HG03103 (cell line): Measurements from ENCODE around the gene CTAGE1.
"Not testable (repeated sequence)": the region's sequence is repeated elsewhere in the genome, so short reads cannot be mapped to it uniquely, and the experiment has no call there.

Experiments
- ATAC-seq: cut with Tn5 transposase; IDR thresholded peaks from one replicate; pipeline ENCODE4 v1.9.1; 2021; ENCODE audit warnings: low read depth; ENCODE audit not compliant: unreplicated experiment

Gene CTAGE1

GRCh38 chr18:22417496-22418188 is at the start of gene CTAGE1:
Gene CTAGE1 (minus strand): TSS chr18:22417915. CDS start chr18:22417811, 104 bp downstream.
- ATAC-seq = no peak

DNA sequence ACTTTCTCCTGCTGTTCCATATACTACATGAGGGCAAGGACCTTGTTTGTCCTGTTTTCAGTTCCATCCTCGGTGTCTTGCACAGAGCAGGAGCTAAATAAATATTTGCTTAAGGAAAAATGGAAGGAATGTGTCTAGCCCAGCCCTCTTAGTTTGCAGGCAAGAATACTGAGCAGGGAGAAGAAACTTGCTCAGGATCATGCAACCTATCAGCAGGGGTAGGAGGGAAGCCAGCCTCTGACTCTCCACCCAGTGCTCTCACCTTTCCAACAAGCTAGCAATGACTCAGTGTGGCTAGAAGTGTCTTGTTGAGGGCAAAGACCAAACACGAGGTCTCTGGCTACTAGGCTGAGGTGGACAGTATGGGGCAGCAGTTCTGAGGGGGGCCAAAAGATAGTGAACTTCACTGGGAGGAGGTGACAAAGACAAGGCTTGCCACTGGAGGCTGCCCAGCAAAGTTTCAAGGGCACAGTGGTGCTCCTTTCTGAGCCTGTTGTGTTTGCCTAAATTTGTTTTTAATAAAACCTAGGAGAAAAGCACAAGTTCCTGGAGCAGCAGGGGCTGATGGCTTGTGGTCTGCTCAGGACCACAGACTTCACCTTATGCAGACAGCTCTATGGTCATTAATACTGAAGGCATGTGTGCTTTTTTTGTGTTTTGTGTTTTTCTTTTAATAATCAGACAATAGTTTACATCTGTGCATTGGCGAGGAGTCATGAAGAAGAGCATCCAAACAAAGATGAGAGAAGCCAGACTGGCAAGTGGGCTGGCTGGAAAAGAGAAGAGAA is 49.1 kb upstream of the CTAGE1 start:
- ATAC-seq = no peak

DNA sequence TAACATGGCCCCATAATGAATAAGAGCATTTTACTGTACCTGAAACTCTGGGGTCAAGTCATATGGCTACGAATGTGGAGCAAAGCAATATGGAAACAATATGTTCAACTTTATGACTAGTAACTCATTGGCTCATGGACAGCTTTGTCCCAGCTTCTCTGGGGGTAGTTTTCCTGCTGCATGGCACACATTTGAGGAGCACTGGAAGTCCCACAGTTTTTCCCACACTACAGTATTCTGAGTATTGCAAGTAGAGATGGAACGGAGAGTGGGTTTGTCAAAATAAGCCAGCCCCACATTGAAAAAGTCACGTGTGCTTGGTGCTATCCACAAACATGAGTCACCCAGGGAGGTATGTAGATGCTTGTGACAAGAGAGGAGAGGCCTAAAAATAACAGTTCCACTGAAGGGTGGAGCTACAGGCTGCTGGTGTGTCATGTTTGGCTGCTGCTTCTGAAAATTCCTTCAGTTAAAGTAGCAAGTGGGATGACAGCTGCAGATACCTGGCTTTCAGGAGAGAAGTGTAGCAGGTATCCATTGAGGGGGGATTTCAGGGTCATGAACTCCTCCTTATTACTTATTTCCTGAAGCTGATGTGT is 48.2 kb upstream of the CTAGE1 start:
- ATAC-seq = no peak

DNA sequence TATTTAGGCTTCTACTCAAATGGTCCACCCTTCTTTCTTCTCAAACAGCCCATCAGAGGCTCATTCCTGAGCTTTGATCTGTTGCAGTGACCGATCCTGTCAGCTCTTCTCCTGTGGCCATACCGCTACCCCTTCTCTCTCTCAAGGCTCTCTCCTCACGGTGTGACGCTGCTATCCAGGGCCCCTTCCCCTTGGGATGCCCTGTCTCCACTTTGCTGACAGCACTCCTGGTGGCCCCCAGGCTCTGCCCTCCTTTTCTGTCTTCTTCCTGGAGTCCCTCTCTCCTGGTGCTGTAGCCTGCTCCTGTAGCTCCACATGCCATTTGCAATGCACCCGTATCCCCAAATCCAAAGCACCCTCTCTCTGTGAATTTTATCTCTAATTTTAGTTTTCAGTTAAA is 45.4 kb upstream of the CTAGE1 start:
- no peak for ATAC-seq

- ATAC-seq = no peak
These were observed 41.8 kb upstream of the CTAGE1 start for GRCh38 chr18:22459491-22459890.

DNA sequence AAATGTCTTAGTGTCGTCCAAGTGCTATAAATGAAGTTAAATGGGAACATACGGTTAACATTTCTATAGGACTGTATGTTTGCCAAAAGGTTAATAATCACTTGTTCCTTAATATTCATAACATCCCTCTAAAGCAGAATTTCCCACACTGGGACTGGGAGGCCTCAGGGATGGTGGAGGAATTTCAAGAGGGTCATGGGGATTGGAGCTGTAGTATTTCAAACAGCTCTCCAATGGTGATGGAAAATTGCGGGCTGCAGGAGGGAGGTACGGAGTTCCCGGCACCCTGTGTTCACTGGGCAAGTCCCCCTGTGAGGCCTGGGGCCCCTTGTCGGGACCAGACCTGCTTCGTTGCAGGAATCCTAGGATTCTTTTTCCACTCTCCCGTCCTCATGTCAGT is 39.8 kb upstream of the CTAGE1 start:
- ATAC-seq = no peak

GRCh38 chr18:22456547-22456946 is 38.8 kb upstream of the CTAGE1 start:
- no peak for ATAC-seq

DNA sequence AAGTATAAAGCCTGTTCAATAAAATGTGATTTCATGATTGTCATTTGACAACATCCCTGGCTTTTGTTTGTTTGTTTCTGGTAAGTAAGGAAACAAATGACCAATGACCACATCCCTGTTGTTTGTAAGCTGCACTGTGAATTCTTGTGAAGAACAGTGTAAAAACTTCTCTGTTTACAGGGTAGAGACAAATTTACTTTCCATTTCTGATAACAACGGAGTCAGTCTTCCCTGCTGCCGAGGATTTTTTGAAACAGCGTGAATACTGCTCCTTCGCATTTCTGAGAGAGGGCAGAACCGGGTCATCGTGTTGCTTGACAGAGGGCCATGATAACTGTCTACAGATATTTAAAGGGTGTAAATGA is 38.4 kb upstream of the CTAGE1 start:
- no peak for ATAC-seq

DNA sequence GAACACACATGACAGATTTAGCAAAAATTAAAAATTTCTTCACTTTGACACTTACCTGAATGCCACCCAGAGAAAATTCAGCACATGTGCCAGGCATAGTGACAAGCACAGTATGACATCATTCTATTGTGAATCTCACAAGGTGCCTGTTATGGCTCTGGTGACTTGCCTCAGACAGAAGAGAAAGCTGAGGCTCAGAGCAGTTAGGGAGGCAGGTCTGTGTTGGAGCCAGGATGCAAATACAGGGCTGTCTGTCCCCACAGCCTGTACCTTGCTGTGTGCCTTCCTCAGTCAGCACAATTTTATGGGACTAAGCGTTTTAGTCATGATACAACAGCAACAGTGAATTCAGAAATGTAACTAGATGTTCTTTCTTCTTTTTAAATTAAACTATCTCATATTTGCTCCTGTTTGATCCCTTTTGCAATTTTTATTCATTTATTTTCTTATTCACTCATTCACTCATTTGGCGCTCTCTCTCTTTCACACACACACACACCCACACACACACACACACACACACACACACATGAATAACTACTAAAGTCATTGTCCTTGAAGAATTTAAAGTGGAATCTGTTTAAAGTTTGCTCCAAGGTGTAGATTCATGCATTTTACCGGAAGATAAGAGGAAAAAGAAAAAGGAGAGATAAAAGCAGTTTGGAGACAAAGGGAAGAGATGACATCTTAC is 37.9 kb upstream of the CTAGE1 start:
- ATAC-seq = no peak

GRCh38 chr18:22453315-22453714 is 35.6 kb upstream of the CTAGE1 start:
- ATAC-seq = no peak

- ATAC-seq = no peak
These were observed 34.5 kb upstream of the CTAGE1 start for GRCh38 chr18:22452226-22452668.

GRCh38 chr18:22451796-22452195 is 34.1 kb upstream of the CTAGE1 start:
- no peak for ATAC-seq

GRCh38 chr18:22450766-22451165 is 33.1 kb upstream of the CTAGE1 start:
- ATAC-seq = not testable (repeated sequence)

DNA sequence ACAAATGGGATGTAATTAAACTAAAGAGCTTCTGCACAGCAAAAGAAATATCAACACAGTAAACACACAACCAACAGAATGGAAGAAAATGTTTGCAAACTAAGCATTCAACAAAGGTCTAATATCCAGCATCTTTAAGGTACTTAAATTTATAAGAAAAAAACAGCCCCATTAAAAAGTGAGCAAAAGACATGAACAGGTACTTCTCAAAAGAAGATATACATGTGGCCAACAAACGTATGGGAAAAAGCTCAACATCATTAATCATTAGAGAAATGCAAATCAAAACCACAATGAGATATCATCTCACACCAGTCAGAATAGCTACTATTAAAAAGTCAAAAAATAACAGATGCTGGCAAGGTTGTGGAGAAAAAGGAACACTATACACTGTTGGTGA is 32.6 kb upstream of the CTAGE1 start:
- ATAC-seq = not testable (repeated sequence)

GRCh38 chr18:22449753-22450152 is 32.0 kb upstream of the CTAGE1 start:
- not testable (repeated sequence) for ATAC-seq

DNA sequence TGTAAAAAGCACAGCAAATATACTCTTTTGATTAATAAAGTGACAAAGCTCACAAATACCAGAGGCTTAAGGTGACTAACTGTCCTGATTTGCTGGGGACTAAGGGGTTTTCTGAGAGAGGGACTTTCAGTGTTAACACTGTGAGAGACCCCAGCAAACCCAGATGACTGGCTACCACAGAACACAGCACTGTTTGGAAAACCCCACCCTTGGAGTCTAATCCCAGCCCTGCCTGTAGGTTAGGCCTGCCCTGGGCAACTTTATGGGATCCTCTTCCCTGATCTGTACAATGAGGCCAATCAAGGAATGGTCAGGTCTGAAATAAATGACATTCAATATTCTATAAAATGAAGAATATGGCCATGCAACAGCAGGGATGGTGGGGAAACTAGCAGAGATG is 30.5 kb upstream of the CTAGE1 start:
- no peak for ATAC-seq

DNA sequence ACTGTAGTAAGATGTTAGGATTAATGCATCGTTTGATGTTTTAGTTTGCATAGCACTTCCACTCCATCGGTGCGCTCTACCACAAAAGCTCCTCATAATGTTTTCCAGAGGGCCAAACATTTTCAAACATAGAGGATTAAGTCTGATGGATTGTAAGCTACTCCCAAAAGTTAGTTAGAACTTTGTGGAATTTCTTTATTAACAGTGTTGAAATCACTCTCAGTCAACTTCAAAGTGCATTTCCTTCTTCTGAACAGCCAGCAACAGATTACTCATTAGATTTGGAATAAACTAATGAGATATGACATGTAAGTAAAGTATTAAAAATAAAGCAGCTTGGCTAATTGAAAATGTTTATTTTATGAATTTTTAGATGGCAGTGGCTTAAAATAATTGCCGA is 30.1 kb upstream of the CTAGE1 start:
- ATAC-seq = no peak

DNA sequence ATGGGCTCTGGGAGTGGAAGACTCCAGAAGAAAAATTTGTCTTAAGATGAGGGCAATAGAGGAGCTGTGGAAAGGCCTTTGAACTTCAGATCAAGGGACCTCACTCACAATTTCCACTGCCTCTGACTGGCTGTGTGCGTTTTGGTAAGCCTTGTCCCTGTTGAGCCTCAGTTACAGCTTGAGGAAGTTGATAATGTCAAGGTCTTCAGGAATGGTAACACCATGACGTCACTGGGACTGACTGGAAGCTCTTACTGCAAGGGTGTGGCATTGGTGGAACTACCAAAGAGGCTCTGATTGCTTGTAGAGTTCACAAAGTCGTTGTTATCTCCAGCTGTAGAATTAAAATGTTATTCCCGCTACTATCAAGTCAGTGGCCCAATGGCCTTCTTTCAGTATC is 29.2 kb upstream of the CTAGE1 start:
- no peak for ATAC-seq

DNA sequence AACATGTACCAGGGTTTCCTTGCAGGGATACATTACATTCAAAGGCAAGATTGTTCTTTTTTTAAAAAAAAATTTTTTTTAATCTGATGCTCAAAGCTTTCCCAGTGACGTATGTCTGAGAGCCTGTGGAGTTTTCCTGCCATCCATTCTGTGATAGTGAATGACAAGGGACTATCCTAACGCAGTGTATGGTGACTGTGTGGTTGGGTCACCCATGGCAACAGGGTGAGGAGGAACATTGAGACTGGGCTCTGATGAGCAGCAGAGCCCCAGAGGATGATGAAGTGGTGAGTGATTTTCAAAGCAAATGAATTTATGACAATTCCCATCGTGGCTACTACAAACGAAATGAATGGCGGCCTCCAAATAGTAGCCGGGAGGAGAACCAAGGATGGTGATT is 28.6 kb upstream of the CTAGE1 start:
- ATAC-seq = no peak

DNA sequence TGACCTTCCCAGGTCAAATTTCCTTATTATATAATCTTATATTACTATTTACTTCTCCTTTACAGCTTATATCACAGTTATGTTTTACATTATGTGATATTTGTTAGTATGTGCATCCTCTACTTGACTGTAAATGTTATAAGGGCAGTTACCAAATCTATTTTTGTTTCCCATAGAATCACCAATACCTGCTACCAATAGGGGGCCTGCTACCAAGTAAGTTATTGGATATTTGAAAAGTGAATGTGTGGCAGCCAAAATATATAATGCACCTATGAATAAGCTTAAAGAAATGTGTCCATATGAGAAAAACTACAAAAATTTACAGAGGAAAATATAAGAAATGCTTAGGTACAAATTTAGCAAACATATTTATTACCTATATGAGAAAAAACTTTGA is 23.9 kb upstream of the CTAGE1 start:
- no peak for ATAC-seq

- ATAC-seq = no peak
These were observed 21.7 kb upstream of the CTAGE1 start for GRCh38 chr18:22439447-22439846.
